Gastroesophageal sphincter (tissue), 3 donors: ENCODE results near the gene NEMP2.

Experiments
- POLR2A ChIP-seq, 2 donors: fragments of 450-650 bp; IDR thresholded peaks; one replicate each; pipeline ENCODE4 v1.6.1; 2017; ENCODE audit warnings: antibody characterized with exemption in 2 of 2, mild to moderate bottlenecking in 2 of 2, moderate library complexity in 1 of 2
- POLR2AphosphoS5 ChIP-seq: sonication (generic); formaldehyde crosslinking; IDR thresholded peaks from one replicate; pipeline ENCODE4 v1.6.1; 2017; ENCODE audit warnings: antibody characterized with exemption
- TF ChIP-seq, protein P1 (sequence below), 4 experiments: fragments of 200-600 bp in 2 of 4; fragments of 450-650 bp in 2 of 4; sonication (generic) in 1 of 4; IDR thresholded peaks; one replicate each; pipeline ENCODE4 v1.5.1; 2017 to 2019; ENCODE audit warnings: antibody characterized with exemption in 4 of 4, mild to moderate bottlenecking in 2 of 4, moderate library complexity in 2 of 4

- TF ChIP-seq, protein P1, sequence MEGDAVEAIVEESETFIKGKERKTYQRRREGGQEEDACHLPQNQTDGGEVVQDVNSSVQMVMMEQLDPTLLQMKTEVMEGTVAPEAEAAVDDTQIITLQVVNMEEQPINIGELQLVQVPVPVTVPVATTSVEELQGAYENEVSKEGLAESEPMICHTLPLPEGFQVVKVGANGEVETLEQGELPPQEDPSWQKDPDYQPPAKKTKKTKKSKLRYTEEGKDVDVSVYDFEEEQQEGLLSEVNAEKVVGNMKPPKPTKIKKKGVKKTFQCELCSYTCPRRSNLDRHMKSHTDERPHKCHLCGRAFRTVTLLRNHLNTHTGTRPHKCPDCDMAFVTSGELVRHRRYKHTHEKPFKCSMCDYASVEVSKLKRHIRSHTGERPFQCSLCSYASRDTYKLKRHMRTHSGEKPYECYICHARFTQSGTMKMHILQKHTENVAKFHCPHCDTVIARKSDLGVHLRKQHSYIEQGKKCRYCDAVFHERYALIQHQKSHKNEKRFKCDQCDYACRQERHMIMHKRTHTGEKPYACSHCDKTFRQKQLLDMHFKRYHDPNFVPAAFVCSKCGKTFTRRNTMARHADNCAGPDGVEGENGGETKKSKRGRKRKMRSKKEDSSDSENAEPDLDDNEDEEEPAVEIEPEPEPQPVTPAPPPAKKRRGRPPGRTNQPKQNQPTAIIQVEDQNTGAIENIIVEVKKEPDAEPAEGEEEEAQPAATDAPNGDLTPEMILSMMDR (IDR thresholded peaks at IDR 0.05): no peak
- no peak for TF ChIP-seq POLR2A (IDR thresholded peaks at IDR 0.05)
- TF ChIP-seq POLR2AphosphoS5: no peak
Observed at GRCh38 chr2:190579058-190579410, 44.5 kb upstream of the NEMP2 start.
